GM18868 (cell line): ENCODE results near the gene PDE4B.

Source experiments
- ATAC-seq: cut with Tn5 transposase; IDR thresholded peaks from one replicate; pipeline ENCODE4 v1.9.1; 2021; ENCODE audit warnings: mild to moderate bottlenecking, moderate library complexity; ENCODE audit not compliant: unreplicated experiment

The PDE4B gene

GRCh38 chr1:65880611-65881010 lies 87.9 kb downstream of the PDE4B start:
- ATAC-seq, result no peak

GRCh38 chr1:65881067-65881594 lies 88.4 kb downstream of the PDE4B start:
- ATAC-seq, result no peak

DNA sequence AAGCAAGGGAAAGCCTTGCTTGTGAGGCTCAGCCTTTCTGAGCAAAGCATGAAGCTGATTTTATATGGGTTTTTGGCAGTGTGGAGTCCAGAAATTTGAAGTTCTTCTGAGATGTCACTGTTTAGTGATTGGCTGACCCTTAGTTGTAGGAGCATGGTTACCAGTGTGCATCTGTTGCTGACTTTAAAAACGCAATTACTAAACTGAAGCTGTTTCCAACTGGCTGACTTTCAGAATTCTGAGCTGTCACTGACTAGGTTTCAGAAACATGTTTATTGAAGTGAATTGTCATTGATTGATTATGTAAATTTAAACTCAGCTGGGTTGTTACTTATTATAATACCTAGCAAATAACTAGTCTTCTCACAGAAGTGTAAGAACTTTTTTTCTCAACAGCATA lies 89.4 kb downstream of the PDE4B start:
- ATAC-seq, result no peak

- ATAC-seq, result no peak
Measured at GRCh38 chr1:65889441-65889840, 96.7 kb downstream of the PDE4B start.

DNA sequence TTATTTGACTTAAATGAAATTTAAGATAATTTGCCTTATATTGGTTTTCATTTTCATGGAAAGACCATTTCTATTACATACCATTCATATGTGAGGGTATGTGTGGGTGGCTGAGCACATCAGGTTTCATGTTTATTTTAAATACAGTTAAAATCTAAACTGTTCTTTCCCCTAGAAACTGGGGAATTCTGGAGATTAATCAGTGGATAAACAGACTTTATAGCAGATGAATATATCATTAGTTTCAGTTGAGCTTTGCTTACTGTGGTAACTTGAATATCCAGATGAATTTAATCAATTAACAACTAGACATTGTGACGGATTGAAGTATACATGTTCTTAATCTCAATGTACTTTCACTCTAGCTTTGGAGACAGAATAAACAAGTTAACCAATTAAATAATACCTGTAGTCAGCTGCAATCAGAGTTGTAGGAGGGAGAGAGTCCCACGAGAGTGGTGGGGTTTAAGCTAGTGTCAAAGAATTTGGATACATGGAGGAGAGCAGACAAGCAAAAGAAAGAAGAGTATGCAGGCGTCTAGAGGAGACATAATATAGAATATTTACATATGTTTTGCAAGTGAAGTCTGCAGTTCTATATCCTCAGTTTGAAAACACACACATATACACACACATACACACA lies 97.6 kb downstream of the PDE4B start:
- ATAC-seq, result no peak

DNA sequence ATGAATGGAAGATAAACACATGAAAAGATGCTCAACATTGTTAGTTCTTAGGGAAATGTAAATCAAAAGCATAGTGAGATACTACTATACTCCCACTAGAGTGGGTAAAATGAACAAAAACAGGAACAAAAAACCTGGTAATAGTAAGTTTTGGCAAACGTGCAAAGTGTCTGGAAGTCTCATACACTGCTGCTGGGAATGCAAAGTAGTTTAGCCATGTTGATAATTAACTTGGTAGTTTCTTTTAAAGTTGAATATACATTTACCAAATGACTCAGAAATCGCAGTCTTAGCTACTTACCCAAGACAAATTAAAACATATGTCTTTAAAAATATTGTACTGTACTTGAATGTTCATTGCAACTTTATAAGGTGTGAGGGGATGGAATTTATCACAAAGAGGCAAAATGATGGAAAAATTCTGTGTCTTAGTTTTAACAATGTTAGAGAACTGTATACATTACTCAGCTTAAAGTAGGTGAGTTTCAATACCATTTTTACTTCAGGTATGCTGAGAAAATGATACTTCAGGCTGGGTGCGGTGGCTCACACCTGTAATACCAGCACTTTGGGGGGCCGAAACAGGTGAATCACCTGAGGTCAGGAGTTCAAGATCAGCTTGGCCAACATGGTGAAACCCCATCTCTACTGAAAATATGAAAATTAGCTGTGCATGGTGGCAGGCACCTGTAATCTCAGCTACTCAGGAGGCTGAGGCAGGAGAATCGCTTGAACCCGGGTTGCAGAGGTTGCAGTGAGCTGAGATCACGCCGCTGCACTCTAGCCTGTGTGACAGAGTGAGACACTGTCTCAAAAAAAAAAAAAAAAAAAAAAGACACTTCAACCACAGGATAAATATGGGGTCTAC lies 102.3 kb downstream of the PDE4B start:
- no peak for ATAC-seq

DNA sequence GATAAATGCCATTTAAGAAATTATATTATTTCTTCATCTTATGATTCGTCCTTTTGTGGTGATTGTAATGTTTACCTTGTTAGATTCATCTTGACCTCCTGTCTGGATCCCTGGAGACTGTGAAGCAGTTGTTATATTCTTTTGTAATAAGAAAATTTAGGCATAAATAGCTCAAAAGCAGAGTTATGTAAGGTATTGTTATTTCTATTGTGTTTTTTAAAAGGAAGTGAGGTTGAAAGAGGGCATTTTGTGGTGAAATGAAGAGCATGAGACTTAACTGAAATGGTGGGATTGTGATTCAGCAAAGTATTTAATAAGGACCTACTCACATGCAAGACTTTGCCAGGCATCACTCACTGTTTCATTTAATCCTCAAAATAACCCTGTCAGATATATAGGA lies 104.0 kb downstream of the PDE4B start:
- ATAC-seq, result no peak

DNA sequence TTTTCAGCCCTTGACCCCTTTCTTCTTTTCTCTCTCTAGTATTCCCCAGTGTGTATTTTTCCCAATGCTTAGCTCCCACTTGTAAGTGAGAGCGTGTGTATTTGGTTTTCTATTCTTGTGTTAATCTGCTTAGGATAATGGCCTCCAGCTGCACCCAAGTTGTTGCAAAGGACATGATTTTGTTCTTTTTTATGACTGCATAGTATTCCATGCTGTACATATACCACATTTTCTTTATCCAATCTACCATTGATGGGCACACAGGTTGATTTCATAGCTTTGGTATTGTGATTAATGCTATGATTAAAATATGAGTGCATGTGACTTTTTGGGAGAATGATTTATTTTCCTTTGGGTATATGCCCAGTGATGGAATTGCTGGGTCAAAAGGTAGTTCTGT lies 104.8 kb downstream of the PDE4B start:
- ATAC-seq, result no peak

DNA sequence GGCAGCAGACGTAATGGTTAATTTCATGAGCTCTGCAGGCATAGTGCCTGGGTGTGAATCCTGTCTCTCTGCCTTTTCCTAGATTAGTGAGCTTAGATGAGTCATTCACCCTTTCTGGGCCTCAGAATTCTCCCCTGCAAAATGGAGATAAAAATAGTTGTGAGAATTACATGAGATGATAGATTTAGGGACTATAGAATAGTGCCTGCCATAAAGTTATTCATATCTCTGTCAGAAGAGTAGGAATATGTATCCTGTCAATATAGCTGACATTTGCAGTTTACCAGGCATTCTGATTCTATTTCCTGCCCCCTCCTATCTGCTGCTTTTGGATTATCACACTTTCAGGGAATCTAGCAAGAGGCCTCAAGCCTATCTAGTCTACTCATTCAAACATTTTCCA lies 112.0 kb downstream of the PDE4B start:
- ATAC-seq, result no peak

GRCh38 chr1:65910432-65910831 lies 117.7 kb downstream of the PDE4B start:
- ATAC-seq, result no peak

DNA sequence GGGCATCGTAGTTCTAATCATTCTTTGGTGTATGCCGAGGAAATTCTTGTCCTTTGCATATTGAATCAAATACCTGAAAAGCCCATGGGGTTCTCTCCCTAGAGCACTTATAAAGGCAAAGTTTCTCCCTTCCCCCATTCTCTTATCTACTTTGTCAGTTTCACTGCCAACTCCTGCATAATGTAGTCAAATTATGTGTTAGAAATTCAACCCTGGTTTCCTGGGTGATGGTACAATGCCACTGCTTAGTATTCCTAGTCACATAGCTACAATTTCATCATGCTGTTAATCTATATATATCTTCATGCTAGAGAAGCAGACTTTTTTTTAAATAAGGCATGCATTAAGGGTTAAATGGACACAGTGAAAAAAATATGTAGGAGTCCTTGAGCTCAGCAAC lies 119.0 kb downstream of the PDE4B start:
- ATAC-seq, result no peak

GRCh38 chr1:65918564-65918963 lies 125.9 kb downstream of the PDE4B start:
- ATAC-seq, result no peak

GRCh38 chr1:65921446-65921845 lies 128.8 kb downstream of the PDE4B start:
- ATAC-seq, result no peak

DNA sequence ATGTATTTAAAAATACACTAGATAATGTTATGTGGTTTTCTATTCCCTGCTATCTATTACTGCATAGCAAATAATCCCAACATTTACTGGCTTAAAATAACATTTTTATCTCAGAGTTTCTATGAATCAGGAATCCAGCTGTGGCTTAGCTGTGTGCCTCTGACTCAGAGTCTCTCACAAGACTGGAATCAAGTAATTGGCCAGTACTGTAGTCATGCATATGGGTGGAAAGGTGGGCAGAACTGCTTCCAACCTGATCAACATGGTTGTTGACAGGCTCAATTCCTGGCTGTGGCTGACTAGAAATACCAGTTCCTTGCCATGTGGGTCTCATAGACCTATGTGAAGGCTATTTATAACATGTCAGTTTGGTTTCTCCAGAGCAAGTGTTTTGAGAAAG lies 131.8 kb downstream of the PDE4B start:
- no peak for ATAC-seq

DNA sequence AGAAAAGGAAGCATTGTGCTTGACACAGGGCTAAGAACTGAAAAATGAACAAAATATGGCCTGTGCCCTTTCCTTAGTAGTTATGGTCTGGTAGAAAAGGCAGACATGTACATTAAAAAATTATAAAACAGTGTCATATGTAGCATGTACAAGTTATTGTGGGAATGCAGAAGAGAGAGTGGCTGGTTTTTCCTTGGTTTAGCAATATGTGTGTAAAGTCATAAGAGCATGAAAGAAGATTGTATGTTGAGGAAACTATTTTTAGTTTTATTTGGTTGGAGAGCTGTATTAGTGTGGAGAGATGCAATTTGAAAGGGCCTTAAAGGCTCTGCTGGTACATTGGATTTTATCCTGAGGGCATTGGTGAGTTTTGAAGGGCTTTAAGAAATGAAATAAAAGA lies 145.8 kb downstream of the PDE4B start:
- ATAC-seq, result no peak

GRCh38 chr1:65939191-65939590 lies 146.5 kb downstream of the PDE4B start:
- no peak for ATAC-seq

DNA sequence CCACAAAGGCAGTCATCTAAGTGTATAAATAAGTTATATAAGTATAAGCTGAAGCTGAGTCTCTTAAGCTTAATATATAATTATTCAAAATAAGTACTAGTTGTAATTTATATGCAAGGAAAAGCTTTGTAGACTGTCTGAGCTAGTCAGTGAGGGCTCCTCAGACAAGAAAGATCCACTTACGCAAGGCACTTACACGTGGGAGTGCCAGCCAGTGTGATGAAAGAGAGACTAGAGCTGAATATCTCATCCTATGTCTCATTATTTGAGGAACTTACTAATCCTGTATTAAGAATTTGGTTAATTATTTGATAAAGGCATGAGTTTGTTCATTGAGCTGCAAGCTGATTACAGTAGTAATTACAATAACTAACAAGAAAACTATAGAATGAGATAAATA lies 146.9 kb downstream of the PDE4B start:
- ATAC-seq, result no peak

DNA sequence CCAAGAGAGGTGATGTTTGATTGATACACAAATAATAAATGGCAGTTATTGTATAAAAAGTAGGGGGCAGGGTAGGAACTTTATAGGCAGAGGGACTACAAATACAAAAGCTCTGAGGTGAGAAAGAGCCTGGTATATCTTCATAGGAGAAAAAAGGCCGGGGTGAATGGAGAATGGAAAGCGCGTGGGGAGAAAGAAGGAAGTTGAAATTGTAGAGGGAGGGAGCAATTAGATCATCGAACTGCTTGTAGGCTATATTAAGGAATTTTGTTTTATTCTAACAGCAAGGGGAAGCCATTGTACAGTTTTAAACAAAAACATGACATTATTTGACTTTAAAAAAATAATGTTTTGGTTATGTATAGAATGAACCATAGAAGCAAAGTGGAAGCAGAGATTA lies 147.4 kb downstream of the PDE4B start:
- no peak for ATAC-seq

DNA sequence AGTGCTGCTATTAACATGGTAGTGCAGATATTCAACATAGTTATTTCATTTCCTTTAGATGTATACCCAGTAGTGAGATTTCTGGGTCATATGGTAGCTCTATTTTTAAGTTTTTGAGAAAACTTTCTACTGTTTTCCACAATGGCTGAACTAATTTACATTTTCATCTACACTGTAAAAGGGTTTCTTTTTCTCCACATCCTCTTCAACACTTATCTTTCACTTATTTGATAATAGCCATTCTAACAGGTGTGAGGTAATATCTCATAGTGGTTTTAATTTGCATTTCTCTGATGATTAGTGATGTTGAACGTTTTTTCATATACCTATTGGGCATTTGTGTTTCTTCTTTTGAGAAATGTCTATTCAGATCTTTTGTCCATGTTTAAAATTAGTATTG lies 149.8 kb downstream of the PDE4B start:
- ATAC-seq, result no peak

- ATAC-seq, result no peak
Measured at GRCh38 chr1:65946376-65946775, 153.7 kb downstream of the PDE4B start.

DNA sequence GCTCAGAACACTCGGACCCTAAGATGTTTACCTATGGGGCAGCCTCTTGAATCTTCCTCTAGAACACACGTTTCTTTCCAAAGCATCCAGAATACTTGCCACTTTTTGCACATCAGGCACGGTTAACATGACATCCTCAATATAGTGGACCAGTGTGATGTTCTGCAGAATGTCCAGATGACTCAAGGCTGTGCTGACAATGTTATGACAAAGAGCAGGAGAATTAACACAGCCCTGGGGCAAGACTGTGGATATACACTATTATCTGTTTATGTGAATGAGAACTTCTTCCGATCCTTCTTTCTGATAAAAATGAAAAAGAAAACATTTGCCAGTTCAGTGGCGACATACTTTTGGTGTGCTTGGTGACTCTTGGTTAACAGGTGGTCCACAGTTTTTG lies 154.3 kb downstream of the PDE4B start:
- no peak for ATAC-seq

DNA sequence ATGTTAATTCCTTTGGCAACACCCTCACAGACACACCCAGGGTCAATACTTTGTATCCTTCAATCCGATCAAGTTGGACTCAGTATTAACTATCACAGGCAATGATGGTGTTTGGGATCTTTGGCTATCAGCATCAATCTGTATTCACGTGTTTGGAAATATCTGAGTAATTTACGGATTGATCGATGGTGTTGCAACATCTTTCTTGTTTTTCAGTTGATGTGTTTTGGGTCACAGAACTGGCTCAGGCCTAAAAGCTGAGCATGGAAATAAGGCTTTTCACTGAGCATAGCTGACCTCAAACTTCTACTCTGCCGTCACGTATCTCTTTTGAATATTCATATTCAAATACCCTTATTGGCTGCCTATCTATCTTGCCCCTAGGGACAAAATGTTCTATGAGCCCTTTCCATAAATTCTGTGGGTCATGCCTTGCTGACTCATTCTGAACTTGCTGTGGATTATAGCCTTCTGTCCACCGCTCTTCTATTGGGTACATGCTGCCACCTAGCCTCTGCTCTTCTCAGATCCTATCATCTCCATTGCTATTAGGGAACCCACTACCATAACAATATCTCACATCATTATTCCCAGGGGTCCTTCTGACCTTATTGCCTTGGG lies 156.0 kb downstream of the PDE4B start:
- ATAC-seq, result no peak
